GM18907 (cell line): Measurements from ENCODE around the gene EGFLAM.
"Not testable (repeated sequence)": the region's sequence is repeated elsewhere in the genome, so short reads cannot be mapped to it uniquely, and the experiment has no call there.

Experiments
- ATAC-seq: cut with Tn5 transposase; IDR thresholded peaks from one replicate; pipeline ENCODE4 v1.9.1; 2021; ENCODE audit warnings: mild to moderate bottlenecking, moderate library complexity; ENCODE audit not compliant: unreplicated experiment

The EGFLAM gene

DNA sequence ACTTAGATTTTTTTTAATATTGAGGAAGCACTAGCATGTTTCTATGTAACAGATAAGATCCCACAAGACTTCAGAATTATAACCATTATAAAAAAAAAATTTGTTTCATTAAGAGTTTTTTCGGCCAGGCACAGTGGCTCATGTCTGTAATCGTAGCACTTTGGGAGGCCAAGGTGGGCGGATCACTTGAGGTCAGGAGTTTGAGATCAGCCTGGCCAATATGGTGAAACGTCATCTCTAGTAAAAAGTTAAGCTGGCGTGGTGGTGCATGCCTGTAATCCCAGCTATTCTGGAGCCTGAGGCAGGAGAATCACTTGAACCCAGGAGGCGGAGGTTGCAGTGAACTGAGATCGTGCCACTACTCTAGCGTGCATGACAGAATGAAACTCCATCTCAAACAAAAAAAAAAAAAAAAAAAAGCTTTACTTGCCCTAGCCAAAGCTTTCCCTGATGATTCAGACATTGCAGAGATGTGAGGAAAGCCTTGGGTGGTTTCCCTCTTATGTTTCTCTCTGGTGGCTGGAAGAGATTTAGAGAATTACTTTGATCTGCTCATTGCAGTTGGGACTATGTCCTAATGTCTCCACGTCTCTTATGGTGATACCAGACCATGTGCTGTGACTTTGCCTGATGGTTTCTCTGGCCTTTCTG, 65.4 kb downstream of the EGFLAM start:
- ATAC-seq = no peak

DNA sequence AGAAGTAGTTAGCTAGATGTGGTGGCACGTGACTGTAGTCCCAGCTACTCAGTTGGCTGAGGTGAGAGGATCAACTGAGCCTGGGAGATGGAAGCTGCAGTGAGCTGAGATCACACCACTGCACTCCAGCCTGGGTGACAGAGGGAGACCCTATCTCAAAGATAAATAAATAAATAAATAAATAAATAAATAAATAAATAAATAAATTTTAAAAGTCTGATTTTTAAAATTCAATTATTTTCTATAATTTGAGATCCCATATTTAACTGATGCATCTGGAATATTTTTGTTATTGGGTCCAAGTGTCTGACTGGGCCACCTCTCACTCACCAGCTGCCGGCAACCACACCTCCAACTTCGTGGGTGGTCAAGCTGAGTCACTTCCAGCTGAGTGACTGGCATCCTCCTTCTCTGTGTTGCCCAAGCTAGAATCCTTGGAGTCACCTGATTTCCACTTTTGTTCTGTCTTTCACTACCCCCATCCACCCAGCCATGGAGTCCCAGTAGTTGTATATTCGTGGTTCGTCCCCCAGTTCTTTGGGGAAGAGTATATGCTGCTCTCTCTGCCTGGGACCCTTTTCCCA, 70.9 kb downstream of the EGFLAM start:
- no peak for ATAC-seq

DNA sequence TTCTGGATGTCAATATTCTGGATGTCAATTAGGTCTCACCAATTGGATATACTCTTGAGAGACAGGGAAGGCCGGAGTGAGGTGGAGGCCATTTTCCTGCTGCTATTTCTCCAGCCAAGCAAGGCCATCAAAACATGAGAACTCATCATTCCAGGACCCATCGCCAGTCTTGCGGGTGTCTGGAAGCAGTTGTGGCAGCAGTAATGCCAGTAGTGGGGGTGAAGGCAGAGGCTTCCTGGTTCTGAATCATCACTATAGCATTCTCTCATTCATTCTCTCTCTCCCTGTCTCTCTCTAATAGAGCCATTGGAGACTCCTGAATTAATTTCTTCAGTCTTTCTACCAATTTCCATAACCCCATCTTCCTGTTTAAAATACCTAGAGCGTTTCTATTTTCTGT, 71.8 kb downstream of the EGFLAM start:
- ATAC-seq = no peak

DNA sequence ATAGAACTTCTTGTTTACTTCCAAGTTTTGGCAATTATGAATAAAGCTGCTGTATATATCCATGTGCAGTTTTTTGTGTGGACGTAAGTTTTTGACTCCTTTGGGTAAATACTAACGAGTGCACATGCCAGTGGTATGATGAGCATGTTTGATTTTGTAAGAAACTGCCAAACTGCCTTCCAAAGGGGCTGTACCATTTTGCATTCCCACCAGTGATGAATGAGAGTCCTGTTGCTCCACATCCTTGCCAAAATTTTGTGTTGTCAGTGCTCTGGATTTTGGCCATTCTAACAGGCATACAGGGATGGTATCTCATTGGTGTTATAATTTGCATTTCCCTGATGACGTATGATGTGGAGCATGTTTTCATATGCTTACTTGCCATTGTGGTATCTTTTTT, 73.5 kb downstream of the EGFLAM start:
- no peak for ATAC-seq

DNA sequence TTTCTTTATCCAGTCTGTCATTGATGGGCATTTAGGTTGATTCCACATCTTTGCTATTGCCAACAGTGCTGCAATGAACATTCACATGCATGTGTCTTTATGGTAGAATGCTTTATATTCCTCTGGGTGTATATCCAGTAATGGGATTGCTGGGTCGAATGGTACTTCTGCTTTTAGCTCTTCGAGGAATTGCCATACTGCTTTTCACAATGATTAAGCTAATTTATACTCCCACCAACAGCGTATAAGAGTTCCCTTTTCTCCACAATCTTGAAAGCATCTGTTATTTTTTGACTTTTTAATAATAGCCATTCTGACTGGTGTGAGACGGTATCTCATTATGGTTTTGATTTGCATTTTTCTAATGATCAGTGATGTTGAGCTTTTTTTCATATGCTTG, 74.8 kb downstream of the EGFLAM start:
- ATAC-seq = not testable (repeated sequence)

DNA sequence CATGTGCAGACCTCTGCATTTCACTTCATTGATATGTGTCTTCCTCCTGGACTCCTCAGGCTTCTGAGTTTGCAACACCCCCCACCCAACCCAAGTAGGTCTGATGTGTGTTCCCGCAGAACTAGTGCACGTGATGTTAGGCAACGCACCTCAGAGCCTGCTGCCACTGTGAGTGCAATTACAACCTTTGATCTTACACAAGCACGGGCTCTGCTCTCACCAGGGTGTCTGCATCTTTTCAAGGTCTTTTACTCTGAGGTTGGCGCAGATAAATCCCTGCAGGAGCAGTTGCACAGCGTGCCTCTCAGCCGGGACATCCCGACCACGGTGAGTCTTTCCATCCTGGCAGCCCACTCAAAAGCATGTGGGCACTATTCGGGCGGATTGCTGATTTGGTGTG, 80.1 kb downstream of the EGFLAM start:
- no peak for ATAC-seq

DNA sequence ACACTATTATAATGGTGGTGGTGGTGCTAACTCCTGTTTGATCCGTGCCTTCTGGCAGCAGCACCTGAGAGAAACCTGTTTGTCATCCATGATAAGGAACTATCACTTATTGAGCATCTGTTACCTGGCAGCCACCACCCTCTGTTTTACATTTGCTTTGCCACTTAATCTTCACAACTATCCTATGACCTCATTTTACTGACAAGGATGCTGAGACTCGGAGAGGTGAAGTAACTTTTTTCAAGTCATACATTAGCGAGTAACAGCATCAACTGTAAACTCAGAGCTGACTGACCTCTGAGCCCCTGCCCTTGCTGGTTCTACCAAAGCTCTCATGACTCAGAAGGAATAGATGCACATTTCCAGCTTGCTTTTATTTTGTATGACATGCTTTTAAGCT, 81.1 kb downstream of the EGFLAM start:
- no peak for ATAC-seq

DNA sequence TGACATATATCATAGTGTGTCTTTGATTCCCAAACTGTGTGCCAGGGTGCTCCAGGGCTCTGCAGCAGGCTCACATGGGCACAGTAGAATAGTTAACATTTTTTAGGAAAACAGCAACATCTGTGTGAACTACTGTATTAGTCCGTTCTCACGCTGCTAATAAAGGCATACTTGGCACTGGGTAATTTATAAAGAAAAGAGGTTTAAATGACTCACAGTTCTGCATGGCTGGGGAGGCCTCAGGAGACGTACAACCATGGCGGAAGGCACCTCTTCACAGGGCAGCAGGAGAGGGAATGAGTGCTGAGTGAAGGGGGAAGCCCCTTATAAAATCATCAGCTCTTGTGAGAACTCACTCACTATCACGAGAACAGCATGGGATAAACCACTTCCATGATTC, 82.7 kb downstream of the EGFLAM start:
- ATAC-seq = no peak

DNA sequence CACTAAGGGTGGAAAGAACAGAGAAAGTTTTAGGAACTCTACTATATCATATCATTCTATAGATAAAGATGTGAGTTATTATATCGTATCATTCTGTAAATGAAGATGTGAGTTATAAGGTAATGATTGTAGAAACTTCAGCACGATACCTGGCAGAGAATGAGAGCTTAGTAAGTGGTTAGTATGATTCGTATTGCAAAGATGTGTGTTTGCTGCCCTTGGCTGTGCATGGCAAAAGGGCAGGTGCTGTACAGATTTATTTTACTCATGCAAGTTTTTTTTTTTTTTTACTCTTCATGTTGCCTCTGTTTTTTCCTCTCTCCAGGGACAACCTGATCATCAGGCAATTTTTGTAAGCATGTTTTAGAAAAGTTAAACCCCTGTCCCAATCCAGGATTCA, 83.3 kb downstream of the EGFLAM start:
- ATAC-seq = no peak

DNA sequence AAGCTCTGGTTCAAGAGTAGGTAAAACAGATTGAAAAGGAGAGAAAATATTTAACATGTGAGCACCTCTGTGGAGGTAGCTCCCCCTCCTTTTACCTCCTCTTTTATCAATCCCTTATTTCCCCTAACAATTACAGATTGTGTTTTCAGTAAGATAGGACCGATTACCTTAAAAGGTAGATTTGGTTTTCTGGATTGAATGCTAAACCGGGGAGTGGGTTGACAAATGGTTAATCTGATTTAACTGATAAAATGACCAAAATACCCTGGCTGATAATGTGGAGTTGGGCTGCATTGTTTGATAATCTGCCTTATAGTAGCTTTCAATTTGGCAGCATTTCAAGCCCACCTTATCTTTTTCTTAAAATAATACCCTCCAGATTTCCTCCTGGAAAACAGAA, 83.9 kb downstream of the EGFLAM start:
- no peak for ATAC-seq

DNA sequence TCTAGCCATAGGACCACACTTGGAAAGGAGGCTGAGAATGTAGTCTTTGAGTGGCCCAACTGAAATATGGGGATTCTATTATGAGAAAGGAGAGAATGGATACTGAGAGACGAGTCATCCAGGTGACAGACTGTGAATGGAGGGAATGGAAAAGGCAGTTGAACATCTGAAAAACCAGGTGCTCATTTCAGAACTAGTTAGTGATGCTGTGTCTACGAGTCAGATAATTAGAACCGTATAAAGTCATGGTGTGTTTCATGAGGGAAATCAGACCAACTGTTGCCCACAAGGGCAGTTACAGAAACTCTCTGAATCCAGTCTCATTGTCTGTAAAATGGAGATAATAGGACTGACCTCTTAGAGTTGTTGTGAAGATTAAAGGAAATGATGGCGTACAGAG, 86.5 kb downstream of the EGFLAM start:
- no peak for ATAC-seq

DNA sequence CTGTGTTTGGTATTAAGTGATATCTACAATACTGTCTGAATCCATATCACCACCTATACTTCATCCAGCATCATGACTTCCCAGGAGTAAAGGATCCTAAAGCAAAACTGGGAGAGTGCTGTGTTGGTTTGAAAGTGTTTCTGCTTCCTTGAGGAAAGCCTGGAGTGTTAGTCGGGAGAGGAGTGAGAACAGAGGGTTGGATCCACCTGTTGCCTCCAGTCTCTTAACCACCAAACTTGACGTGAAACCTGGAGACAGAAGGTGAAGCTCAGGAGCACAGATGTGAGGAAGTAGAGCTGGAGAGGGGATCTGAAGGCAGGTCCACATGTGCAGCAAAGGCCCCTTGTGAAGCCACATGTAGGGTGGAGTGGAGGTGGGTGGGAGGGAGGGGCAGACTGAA, 88.2 kb downstream of the EGFLAM start:
- no peak for ATAC-seq

DNA sequence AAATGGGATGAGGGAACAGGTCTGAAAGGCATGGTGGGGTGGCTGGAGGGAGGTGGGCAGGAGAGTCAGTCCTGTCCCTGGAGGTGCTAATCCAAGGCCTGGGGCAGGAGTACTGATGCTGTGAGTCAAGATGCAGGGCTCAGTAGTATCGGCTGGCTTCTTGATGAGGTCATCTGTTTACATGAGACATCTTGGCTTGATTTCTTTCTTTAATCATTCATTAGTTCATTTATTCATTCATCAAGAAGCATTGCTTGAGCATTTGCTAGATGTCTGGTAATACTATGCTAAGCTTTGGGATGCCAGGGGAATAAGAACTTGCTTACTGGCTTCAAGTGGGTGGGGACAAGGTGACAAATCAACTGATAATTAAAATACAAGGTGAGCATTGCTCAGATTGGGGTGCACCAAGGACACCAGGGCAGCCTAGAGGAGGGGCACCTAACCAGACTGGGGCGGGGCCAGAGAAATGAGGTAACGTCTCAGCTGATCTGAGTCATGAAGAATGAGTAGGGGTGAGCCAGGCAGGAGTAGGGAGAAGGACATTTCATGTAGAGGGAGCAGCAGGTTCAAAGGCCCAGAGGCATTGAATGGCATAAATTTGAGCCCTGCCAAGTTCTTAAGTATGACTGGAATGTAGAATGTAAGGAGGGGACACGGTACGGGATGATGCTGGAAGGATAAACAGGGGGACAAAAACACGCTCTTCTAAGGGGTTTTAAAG, 88.8 kb downstream of the EGFLAM start:
- ATAC-seq = no peak

DNA sequence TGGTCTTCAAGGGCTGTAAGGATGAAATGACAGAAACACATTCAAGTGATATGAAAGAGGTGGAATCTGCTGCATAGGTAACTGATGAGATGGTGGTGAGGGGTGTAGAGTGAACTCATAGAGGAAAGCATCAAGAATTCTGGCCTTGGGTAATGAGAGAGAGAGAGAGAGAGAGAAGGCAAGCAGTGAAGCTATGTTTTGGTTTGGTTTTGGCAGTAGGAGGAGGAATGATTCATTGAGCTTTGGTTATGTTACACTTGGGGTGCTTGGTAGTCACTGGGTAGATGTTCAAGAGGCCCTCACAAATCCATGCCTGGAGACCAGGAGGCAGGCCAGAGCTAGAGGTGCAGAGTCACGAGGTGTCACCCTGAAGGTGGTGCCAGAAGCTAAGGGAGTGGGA, 89.5 kb downstream of the EGFLAM start:
- ATAC-seq = no peak

DNA sequence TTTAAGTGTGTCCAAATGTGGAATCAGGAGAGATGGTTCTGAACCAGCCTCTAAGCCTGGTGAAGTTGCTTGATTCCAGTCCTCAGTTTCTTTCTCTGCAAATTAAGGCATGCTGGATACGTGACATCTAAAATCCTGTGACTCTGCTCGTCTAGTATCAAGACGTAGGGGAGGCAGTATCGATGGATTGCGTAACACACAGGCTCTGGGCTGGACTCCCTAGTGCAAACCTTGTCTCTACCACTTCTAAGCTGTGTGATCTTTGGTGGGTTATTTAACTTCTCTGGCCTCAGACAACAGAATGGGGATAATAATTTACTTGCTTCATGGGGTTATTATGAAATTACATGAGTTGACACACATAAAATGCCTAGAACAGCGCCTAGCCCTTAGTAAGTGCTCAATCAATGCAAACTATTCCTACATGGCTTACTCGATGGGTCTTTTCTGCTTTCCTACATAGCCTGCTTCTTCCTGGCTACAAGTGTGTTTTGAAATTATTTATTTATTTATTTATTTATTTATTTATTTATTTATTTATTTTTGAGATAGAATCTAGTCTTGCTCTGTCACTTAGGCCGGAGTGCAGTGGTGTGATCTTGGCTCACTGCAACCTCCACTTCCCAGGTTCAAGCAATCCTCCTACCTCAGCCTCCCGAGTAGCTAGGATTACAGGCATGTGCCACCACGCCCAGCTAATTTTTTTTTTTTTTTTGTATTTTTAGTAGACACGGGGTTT, 102.1 kb downstream of the EGFLAM start:
- no peak for ATAC-seq

DNA sequence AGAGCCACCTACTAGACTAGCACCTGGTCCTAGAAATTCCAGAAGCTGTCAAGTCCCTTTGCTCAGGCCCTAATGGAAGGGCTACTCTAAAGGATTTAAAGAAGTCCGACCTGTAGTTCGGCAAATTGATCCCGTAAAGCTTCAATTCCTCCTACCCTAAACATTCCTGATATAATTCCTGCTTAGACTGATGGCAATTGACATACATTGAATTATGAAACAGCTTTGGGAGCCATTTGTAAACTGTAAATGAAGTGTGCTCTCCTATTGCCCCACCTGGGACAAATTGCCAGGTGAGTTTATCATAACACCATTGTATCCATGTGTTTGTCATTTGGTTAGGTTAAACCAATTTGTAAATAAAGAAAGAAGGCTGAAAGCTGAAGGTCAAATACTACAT, 104.4 kb downstream of the EGFLAM start:
- no peak for ATAC-seq

DNA sequence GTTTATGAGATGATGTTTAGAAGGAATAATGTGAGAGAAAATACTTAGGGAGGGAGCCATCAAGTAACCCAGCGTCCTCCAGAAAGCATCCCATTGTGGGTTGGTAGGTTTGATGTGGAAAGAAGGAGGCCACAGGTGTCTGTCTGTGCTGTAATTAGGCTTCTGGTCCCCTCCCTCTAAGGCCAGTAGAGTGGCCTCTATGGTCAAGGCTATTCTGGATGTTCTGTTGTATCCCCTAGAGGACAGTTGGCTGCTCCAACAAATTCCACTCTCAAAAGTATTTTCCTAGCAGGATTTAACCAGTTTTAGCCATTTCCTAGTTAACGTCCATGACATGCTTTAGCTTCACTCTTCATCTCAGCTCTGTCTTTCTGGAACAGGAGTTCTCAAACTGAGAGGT, 106.5 kb downstream of the EGFLAM start:
- no peak for ATAC-seq

DNA sequence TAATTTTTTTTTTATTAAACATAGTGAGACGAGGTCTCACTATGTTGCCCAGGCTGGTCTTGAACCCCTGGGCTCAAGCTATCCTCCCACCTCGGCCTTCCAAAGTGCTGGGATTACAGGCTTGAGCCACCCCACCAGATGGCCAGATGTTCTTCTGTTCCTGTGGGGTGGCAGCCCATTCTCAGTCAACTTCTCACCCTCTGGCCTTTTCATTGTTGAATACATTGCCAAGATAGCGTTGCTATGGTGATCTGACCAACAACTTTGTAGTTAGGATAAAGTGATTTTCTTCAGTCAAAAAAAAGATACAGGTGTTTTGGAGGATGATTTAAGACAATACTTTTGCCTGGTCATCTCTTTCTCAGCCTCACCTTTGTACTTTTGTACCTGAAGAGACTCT, 109.1 kb downstream of the EGFLAM start:
- no peak for ATAC-seq

DNA sequence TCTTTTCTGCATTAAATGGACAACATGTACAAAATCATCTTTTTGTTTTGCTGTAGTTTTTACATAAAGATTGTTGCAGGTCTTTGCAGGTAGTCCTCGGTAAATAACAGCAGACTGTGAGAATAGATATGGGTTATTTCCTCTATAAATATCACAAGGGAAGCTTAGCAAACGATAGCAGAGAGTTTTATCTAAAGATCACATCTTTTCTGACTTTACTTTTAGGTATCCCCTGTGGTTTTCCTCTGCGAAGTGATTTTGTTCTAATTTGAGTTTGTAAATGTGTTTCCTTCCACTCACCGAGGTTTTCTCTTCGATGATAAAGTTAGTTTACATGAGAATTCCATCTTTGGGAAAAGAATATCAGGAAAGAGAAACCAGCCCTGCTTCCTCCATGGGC, 109.6 kb downstream of the EGFLAM start:
- ATAC-seq = no peak

DNA sequence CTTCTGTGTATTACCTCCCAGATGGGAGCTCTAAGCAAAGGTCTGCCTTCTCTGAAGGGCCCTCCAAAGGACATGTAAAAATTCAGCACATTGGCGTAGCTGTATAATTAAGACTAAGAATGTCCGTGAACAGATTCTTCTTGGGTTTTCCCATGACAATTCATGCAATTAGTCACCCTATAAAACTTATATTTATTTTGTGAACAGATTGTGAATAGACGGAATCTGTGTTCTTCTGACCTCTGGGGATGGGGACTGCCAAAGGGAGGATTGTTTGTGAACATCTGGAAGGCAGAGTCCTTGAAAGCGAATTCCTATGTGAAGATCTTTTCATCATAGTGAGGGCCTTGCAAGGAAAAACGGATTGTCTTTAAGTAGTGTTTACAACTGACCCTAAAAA, 111.3 kb downstream of the EGFLAM start:
- no peak for ATAC-seq

DNA sequence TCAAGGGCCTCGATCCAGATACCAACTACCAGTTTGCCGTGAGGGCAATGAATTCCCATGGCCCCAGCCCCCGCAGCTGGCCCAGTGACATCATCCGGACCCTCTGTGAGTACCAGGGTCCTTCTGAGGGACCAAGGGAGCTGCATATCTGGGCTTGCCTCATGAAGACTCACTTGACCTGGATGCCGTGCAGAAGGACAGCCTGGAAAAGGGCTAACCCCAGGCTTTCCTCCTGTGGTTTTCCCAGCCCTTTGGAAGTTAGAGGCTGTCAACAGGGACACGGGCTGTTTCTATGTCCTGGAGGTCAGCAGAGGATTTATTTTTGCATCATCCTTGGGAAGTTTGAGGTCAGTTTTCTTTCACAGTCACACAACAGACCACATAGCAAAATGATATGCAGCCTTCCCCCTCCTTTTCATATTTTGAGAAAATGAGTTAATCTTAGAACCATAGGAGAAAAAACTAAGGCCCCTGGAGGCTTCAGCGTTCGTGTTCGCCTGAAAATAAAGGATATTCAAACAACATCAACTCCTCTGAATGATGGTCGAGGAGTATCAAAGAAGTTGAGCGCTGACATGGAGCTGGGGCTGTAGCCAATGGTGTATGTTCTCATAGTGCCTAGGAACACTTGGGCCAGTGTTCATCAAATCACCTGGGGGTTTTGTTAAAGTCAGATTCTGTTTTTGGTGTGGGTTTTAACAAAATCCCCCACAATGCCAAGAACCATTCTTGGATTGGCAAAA, 112.2 kb downstream of the EGFLAM start:
- ATAC-seq = no peak
